ENCODE data around the gene ADAM22. TPM values are rescaled to one million over a fixed set of nuclear protein-coding genes. Genes with fewer than 3 reads are reported as not detected.

Gene ADAM22
- total and polyA plus RNA-seq, 9 donors: 1.0 to 18.0 (median 5.5) TPM

- no peaks in the 10 kb centered on the region for H3K36me3 ChIP-seq
- intact Hi-C loops (cut with DNase I): no loop called here
- no peak for DNase-seq
- no peaks in the 10 kb centered on the region for H3K4me1 ChIP-seq (ENCODE audit: insufficient read depth)
- WGBS, 3 donors: 85 to 92% (median 91%) methylated on average over 3 of the region's 3 CpGs
- no peaks in the 10 kb centered on the region for H3K9me3 ChIP-seq
- H3K4me3 ChIP-seq: no peak overlapping the region
- no peak for TF ChIP-seq CTCF (IDR thresholded peaks at IDR 0.05)
- no peak for TF ChIP-seq EP300 (IDR thresholded peaks at IDR 0.05)
- TF ChIP-seq POLR2A (IDR thresholded peaks at IDR 0.05): no peak
- peaks cover 3% of the 10 kb centered on the region for H3K27me3 ChIP-seq
- no peak overlapping the region for H3K27ac ChIP-seq
These were observed 69.5 kb downstream of the ADAM22 start for GRCh38 chr7:88003581-88003980.

- Histone ChIP-seq H3K27me3 (peaks cover 3% of the 10 kb centered on the region), H3K9me3 (no peaks in the 10 kb centered on the region), H3K4me1 (ENCODE audit: insufficient read depth) (no peaks in the 10 kb centered on the region), H3K36me3 (no peaks in the 10 kb centered on the region), H3K27ac (no peak overlapping the region), H3K4me3 (no peak overlapping the region)
- no peak for DNase-seq
- intact Hi-C loops (cut with DNase I): no loop called here
- TF ChIP-seq EP300 (IDR thresholded peaks at IDR 0.05): no peak
- no peak for TF ChIP-seq POLR2A (IDR thresholded peaks at IDR 0.05)
- TF ChIP-seq CTCF (IDR thresholded peaks at IDR 0.05): no peak
These were observed 71.1 kb downstream of the ADAM22 start for GRCh38 chr7:88005191-88005590.

- TF ChIP-seq EP300 (IDR thresholded peaks at IDR 0.05) (no peak), POLR2A (IDR thresholded peaks at IDR 0.05) (no peak), CTCF (IDR thresholded peaks at IDR 0.05) (no peak)
- H3K27ac ChIP-seq: no peak overlapping the region
- no peak for DNase-seq
- H3K4me1 ChIP-seq (ENCODE audit: insufficient read depth): no peaks in the 10 kb centered on the region
- H3K4me3 ChIP-seq: no peak overlapping the region
- H3K27me3 ChIP-seq: peaks cover 3% of the 10 kb centered on the region
- WGBS, 3 donors: 78 to 84% (median 82%) methylated on average over 3 of the region's 3 CpGs
- no peaks in the 10 kb centered on the region for H3K9me3 ChIP-seq
- intact Hi-C loops (cut with DNase I): no loop called here
- H3K36me3 ChIP-seq: no peaks in the 10 kb centered on the region
These were observed 75.6 kb downstream of the ADAM22 start for GRCh38 chr7:88009651-88010050.

- H3K27ac ChIP-seq: no peak overlapping the region
- intact Hi-C loops (cut with DNase I): no loop called here
- no peak for DNase-seq
- H3K9me3 ChIP-seq: no peaks in the 10 kb centered on the region
- TF ChIP-seq EP300 (IDR thresholded peaks at IDR 0.05): no peak
- no peak for TF ChIP-seq POLR2A (IDR thresholded peaks at IDR 0.05)
- TF ChIP-seq CTCF (IDR thresholded peaks at IDR 0.05): no peak
- H3K36me3 ChIP-seq: no peaks in the 10 kb centered on the region
- H3K4me1 ChIP-seq (ENCODE audit: insufficient read depth): no peaks in the 10 kb centered on the region
- H3K4me3 ChIP-seq: no peak overlapping the region
- H3K27me3 ChIP-seq: no peaks in the 10 kb centered on the region
These were observed 78.0 kb downstream of the ADAM22 start for GRCh38 chr7:88012086-88012485.

GRCh38 chr7:88013981-88014380 is 79.9 kb downstream of the ADAM22 start:
- TF ChIP-seq EP300 (IDR thresholded peaks at IDR 0.05) (no peak), POLR2A (IDR thresholded peaks at IDR 0.05) (no peak), CTCF (IDR thresholded peaks at IDR 0.05) (no peak)
- intact Hi-C loops (cut with DNase I): no loop called here

More at GRCh38 chr7:88013981-88014380, 79.9 kb downstream of the ADAM22 start:
- H3K4me3 ChIP-seq: no peak overlapping the region
- no peak overlapping the region for H3K27ac ChIP-seq
- H3K36me3 ChIP-seq: no peaks in the 10 kb centered on the region
- H3K4me1 ChIP-seq (ENCODE audit: insufficient read depth): no peaks in the 10 kb centered on the region
- no peak for DNase-seq
- H3K27me3 ChIP-seq: no peaks in the 10 kb centered on the region
- WGBS, 3 donors: 92 to 97% (median 96%) methylated on average over 3 of the region's 3 CpGs
- H3K9me3 ChIP-seq: no peaks in the 10 kb centered on the region

Data from ovary (tissue), 9 donors.